Gastroesophageal sphincter (tissue), 4 donors: Measurements from ENCODE around the gene SDK1. TPM values are rescaled to one million over a fixed set of nuclear protein-coding genes. Genes with fewer than 3 reads are reported as not detected.

ENCODE experiments used
- ATAC-seq: fragments of 150-250 bp; one replicate; pipeline ENCODE4 v1.9.1; 2016; ENCODE audit warnings: mild to moderate bottlenecking, moderate library complexity
- H3K27ac ChIP-seq, 4 donors: fragments of 200-600 bp; sonication (generic) in 3 of 4; 1 replicate in 3 of 4; 2 replicates in 1 of 4; pipeline ENCODE4 v1.5.1; 2016 to 2019
- H3K27me3 ChIP-seq: fragments of 200-600 bp; sonication (generic); one replicate; pipeline ENCODE4 v1.5.1; 2019
- H3K36me3 ChIP-seq, 2 donors: fragments of 200-600 bp; sonication (generic); one replicate each; pipeline ENCODE4 v1.5.1; 2019; ENCODE audit warnings: control low read depth in 1 of 2
- H3K4me1 ChIP-seq, 3 donors: fragments of 200-600 bp; sonication (generic); 1 replicate in 2 of 3; 2 replicates in 1 of 3; pipeline ENCODE4 v1.5.1; 2016 to 2019; ENCODE audit warnings: control low read depth in 2 of 3
- H3K4me3 ChIP-seq, 2 donors: fragments of 200-600 bp; sonication (generic); one replicate each; pipeline ENCODE4 v1.5.1; 2019; ENCODE audit warnings: mild to moderate bottlenecking in 1 of 2, moderate library complexity in 1 of 2
- H3K9me3 ChIP-seq, 3 donors: fragments of 200-600 bp; sonication (generic); one replicate each; pipeline ENCODE4 v1.5.1; 2017 to 2019; ENCODE audit warnings: control low read depth in 2 of 3
- CTCF ChIP-seq, 4 experiments: fragments of 200-600 bp in 2 of 4; fragments of 450-650 bp in 2 of 4; sonication (generic) in 1 of 4; IDR thresholded peaks; one replicate each; pipeline ENCODE4 v1.5.1; 2017 to 2019; ENCODE audit warnings: antibody characterized with exemption in 4 of 4, mild to moderate bottlenecking in 2 of 4, moderate library complexity in 2 of 4
- EP300 ChIP-seq: sonication (generic); formaldehyde crosslinking; IDR thresholded peaks from one replicate; pipeline ENCODE4 v1.6.1; 2017; ENCODE audit warnings: antibody characterized with exemption, mild to moderate bottlenecking
- POLR2A ChIP-seq, 2 donors: fragments of 450-650 bp; IDR thresholded peaks; one replicate each; pipeline ENCODE4 v1.6.1; 2017; ENCODE audit warnings: antibody characterized with exemption in 2 of 2, mild to moderate bottlenecking in 2 of 2, moderate library complexity in 1 of 2
- POLR2AphosphoS5 ChIP-seq: sonication (generic); formaldehyde crosslinking; IDR thresholded peaks from one replicate; pipeline ENCODE4 v1.6.1; 2017; ENCODE audit warnings: antibody characterized with exemption
- WGBS, 2 donors: methylation state at CpG; one replicate each; pipeline ENCODE4 v1.1.5; 2018; ENCODE audit warnings: low coverage in 1 of 2; 5-methylcytosine and 5-hydroxymethylcytosine counted together
- total RNA-seq, 4 donors: library from RNA; depleted of rRNA; stranded (reverse); fragments of >200 nt; gene quantifications; one replicate each; pipeline ENCODE4 v1.1.0, GENCODE V29; 2016

SDK1 gene
- total RNA-seq, 4 donors from 2014 or later: 6.1 to 13.6 (median 8.7) TPM

GRCh38 chr7:4166340-4166739 lies 865.3 kb downstream of the SDK1 start:
- Histone ChIP-seq H3K4me3 (no peak overlapping the region), H3K27me3 (no peaks in the 10 kb centered on the region), H3K36me3 (no peaks in the 10 kb centered on the region), H3K27ac (no peak overlapping the region), H3K4me1 (no peaks in the 10 kb centered on the region), H3K9me3 (no peaks in the 10 kb centered on the region)
- WGBS, 2 donors: no CpG with 5 or more reads among the region's 14 CpGs
- ATAC-seq: no peak
- no peak for TF ChIP-seq EP300
- no peak for TF ChIP-seq POLR2AphosphoS5
- TF ChIP-seq POLR2A (IDR thresholded peaks at IDR 0.05): no peak
- no peak for TF ChIP-seq CTCF (IDR thresholded peaks at IDR 0.05)

GRCh38 chr7:4166807-4167206 lies 865.8 kb downstream of the SDK1 start:
- H3K27me3 ChIP-seq: no peaks in the 10 kb centered on the region
- no peaks in the 10 kb centered on the region for H3K4me1 ChIP-seq
- H3K27ac ChIP-seq: no peak overlapping the region
- 90 to 95% methylated on average over 2 to 4 of the region's 8 CpGs for WGBS, 2 donors
- H3K4me3 ChIP-seq: no peak overlapping the region
- H3K36me3 ChIP-seq: no peaks in the 10 kb centered on the region
- no peak for TF ChIP-seq POLR2A (IDR thresholded peaks at IDR 0.05)
- TF ChIP-seq POLR2AphosphoS5: no peak
- no peak for TF ChIP-seq EP300
- no peak for TF ChIP-seq CTCF (IDR thresholded peaks at IDR 0.05)
- no peaks in the 10 kb centered on the region for H3K9me3 ChIP-seq
- no peak for ATAC-seq

GRCh38 chr7:4167385-4167910 lies 866.4 kb downstream of the SDK1 start:
- H3K36me3 ChIP-seq: no peaks in the 10 kb centered on the region
- H3K4me1 ChIP-seq: no peaks in the 10 kb centered on the region
- TF ChIP-seq POLR2A (IDR thresholded peaks at IDR 0.05) (no peak), EP300 (no peak), POLR2AphosphoS5 (no peak), CTCF (IDR thresholded peaks at IDR 0.05) (no peak)
- H3K27me3 ChIP-seq: no peaks in the 10 kb centered on the region
- WGBS, 2 donors: 96% methylated on average over 4 of the region's 10 CpGs; no CpG with 5 or more reads in 1 of the 2 donors
- no peaks in the 10 kb centered on the region for H3K9me3 ChIP-seq
- H3K27ac ChIP-seq: no peak overlapping the region
- no peak overlapping the region for H3K4me3 ChIP-seq
- no peak for ATAC-seq

GRCh38 chr7:4168041-4168440 lies 867.0 kb downstream of the SDK1 start:
- TF ChIP-seq EP300: no peak
- 89 to 95% methylated on average over 3 to 4 of the region's 10 CpGs for WGBS, 2 donors
- ATAC-seq: no peak
- H3K27me3 ChIP-seq: no peaks in the 10 kb centered on the region
- no peak overlapping the region for H3K4me3 ChIP-seq
- no peaks in the 10 kb centered on the region for H3K36me3 ChIP-seq
- no peaks in the 10 kb centered on the region for H3K9me3 ChIP-seq
- H3K4me1 ChIP-seq: no peaks in the 10 kb centered on the region
- H3K27ac ChIP-seq: no peak overlapping the region

- no peaks in the 10 kb centered on the region for H3K27me3 ChIP-seq
- WGBS, 2 donors: 67 to 100% methylated on average over 1 of the region's 7 CpGs
- no peak for ATAC-seq
- no peaks in the 10 kb centered on the region for H3K9me3 ChIP-seq
- no peak overlapping the region for H3K4me3 ChIP-seq
- H3K27ac ChIP-seq: no peak overlapping the region
- no peaks in the 10 kb centered on the region for H3K4me1 ChIP-seq
- no peaks in the 10 kb centered on the region for H3K36me3 ChIP-seq
- TF ChIP-seq POLR2A (IDR thresholded peaks at IDR 0.05) (no peak), EP300 (no peak), CTCF (IDR thresholded peaks at IDR 0.05) (no peak), POLR2AphosphoS5 (no peak)
Observed at GRCh38 chr7:4168541-4168940, 867.5 kb downstream of the SDK1 start.
